HepG2 (cell line): ENCODE measurements around the gene ESF1. TPM values are rescaled to one million over a fixed set of nuclear protein-coding genes. Genes with fewer than 3 reads are reported as not detected.

Experiments used
- ASH2L ChIP-seq: fragments of 300-600, 200-600 bp; sonication (generic); IDR thresholded peaks from 2 replicates; pipeline ENCODE4 v1.7.0; 2017; ENCODE audit warnings: low read depth, mild to moderate bottlenecking, moderate library complexity, mixed read lengths, low read length; ENCODE audit not compliant: insufficient read length
- ATM ChIP-seq: fragments of 450-650 bp; IDR thresholded peaks from 2 replicates; pipeline ENCODE4 v1.7.1; 2017; ENCODE audit warnings: mild to moderate bottlenecking, borderline replicate concordance
- GATA4 ChIP-seq: sonication (generic); IDR thresholded peaks from 2 replicates; pipeline ENCODE4 v1.6.1; 2016; ENCODE audit warnings: antibody characterized with exemption, low read depth, borderline replicate concordance
- HES4 ChIP-seq: sonication (generic); formaldehyde crosslinking; IDR thresholded peaks from 2 replicates; pipeline ENCODE4 v1.9.0; 2021; ENCODE audit warnings: mild to moderate bottlenecking, missing genetic modification reagents, borderline replicate concordance
- HOXA3 ChIP-seq: sonication (generic); formaldehyde crosslinking; IDR thresholded peaks from 2 replicates; pipeline ENCODE4 v1.5.0; 2020; ENCODE audit warnings: missing genetic modification reagents
- HOXD1 ChIP-seq: sonication (generic); formaldehyde crosslinking; IDR thresholded peaks from 2 replicates; pipeline ENCODE4 v1.5.0; 2020; ENCODE audit warnings: missing genetic modification reagents
- KDM3A ChIP-seq: IDR thresholded peaks from 2 replicates; pipeline ENCODE4 v1.6.1; 2018; ENCODE audit warnings: low read depth, missing compliant biosample characterization
- RCOR2 ChIP-seq: IDR thresholded peaks from 2 replicates; pipeline ENCODE4 v1.6.1; 2016; ENCODE audit warnings: missing biosample characterization, missing genetic modification reagents
- TCF12 ChIP-seq, 2 experiments: fragments of 450-650 bp in 1 of 2; sonication (generic) in 1 of 2; formaldehyde crosslinking in 1 of 2; IDR thresholded peaks; 2 replicates each; pipeline versions ENCODE4 v1.6.1 to v1.8.0; 2017 to 2022; ENCODE audit warnings: antibody characterized with exemption in 1 of 2, mild to moderate bottlenecking in 1 of 2, missing genetic modification reagents in 1 of 2, moderate library complexity in 1 of 2
- TSC22D2 ChIP-seq: sonication (generic); formaldehyde crosslinking; IDR thresholded peaks from 2 replicates; pipeline ENCODE4 v1.5.1; 2020; ENCODE audit warnings: missing genetic modification reagents, mild to moderate bottlenecking, borderline replicate concordance
- U2AF1 ChIP-seq: fragments of 200-400 bp; formaldehyde crosslinking; optimal IDR thresholded peaks from 2 replicates; pipeline ENCODE3; 2017; ENCODE audit warnings: mild to moderate bottlenecking, low read depth, low read length
- ZMYM2 ChIP-seq: sonication (generic); formaldehyde crosslinking; IDR thresholded peaks from 2 replicates; pipeline ENCODE4 v1.8.0; 2022; ENCODE audit warnings: mild to moderate bottlenecking, missing genetic modification reagents
- ZNF224 ChIP-seq: sonication (generic); formaldehyde crosslinking; IDR thresholded peaks from 2 replicates; pipeline ENCODE4 v1.5.0; 2020; ENCODE audit warnings: mild to moderate bottlenecking, missing genetic modification reagents
- ZNF24 ChIP-seq: fragments of 450-650 bp; IDR thresholded peaks from 2 replicates; pipeline ENCODE4 v1.6.1; 2017; ENCODE audit warnings: antibody characterized with exemption, mild to moderate bottlenecking
- ZNF33B ChIP-seq: sonication (generic); formaldehyde crosslinking; IDR thresholded peaks from 2 replicates; pipeline ENCODE4 v1.5.1; 2020; ENCODE audit warnings: mild to moderate bottlenecking, missing genetic modification reagents
- ZNF382 ChIP-seq: sonication (generic); formaldehyde crosslinking; IDR thresholded peaks from 2 replicates; pipeline ENCODE4 v1.5.0; 2020; ENCODE audit warnings: missing genetic modification reagents, mild to moderate bottlenecking, borderline replicate concordance
- ZNF713 ChIP-seq: sonication (generic); formaldehyde crosslinking; IDR thresholded peaks from 2 replicates; pipeline ENCODE4 v1.4.0; 2020; ENCODE audit warnings: mild to moderate bottlenecking, missing genetic modification reagents
- ZNF781 ChIP-seq: sonication (generic); formaldehyde crosslinking; IDR thresholded peaks from 2 replicates; pipeline ENCODE4 v1.5.1; 2020; ENCODE audit warnings: borderline replicate concordance, mild to moderate bottlenecking, missing genetic modification reagents; ENCODE audit errors: not compliant biosample characterization
- polyA plus RNA-seq, 8 experiments: library from polyadenylated mRNA; depleted of rRNA in 3 of 8; stranded (reverse) in 7 of 8; unstranded in 1 of 8; fragments of >200 nt; fragmentation: Illumina TruSeq in 4 of 8; extraction: Trizol in 4 of 8; gene quantifications; 2 replicates each; pipeline versions ENCODE4 v1.2.1 to v1.2.3, GENCODE V29; 2011 to 2016; ENCODE audit warnings: low read depth in 4 of 8, missing spikeins in 1 of 8, mixed read lengths in 1 of 8; ENCODE audit not compliant: insufficient read depth in 1 of 8
- total RNA-seq, 5 experiments: library from RNA; depleted of rRNA; stranded (reverse); fragments of >200 nt; fragmentation: Illumina TruSeq; extraction: Trizol; gene quantifications; 2 replicates each; pipeline ENCODE4 v1.2.3, GENCODE V29; 2016; ENCODE audit warnings: low read depth in 1 of 5
- TF ChIP-seq, protein P1 (sequence below): sonication (generic); formaldehyde crosslinking; IDR thresholded peaks from 2 replicates; pipeline ENCODE4 v1.5.0; 2020; ENCODE audit warnings: missing genetic modification reagents, mild to moderate bottlenecking, borderline replicate concordance
- TF ChIP-seq, protein P2 (sequence below): sonication (generic); formaldehyde crosslinking; IDR thresholded peaks from 2 replicates; pipeline ENCODE4 v1.5.0; 2020; ENCODE audit warnings: mild to moderate bottlenecking, missing genetic modification reagents
- TF ChIP-seq, protein P3 (sequence below): sonication (generic); formaldehyde crosslinking; IDR thresholded peaks from 2 replicates; pipeline ENCODE4 v1.4.0; 2020; ENCODE audit warnings: missing genetic modification reagents, borderline replicate concordance

Gene ESF1
- total and polyA plus RNA-seq, 2 of the 13 experiments (the other 11 are each of a cell fraction or from before 2014, with no cell fraction given), result 7.3 to 66.9 TPM

DNA sequence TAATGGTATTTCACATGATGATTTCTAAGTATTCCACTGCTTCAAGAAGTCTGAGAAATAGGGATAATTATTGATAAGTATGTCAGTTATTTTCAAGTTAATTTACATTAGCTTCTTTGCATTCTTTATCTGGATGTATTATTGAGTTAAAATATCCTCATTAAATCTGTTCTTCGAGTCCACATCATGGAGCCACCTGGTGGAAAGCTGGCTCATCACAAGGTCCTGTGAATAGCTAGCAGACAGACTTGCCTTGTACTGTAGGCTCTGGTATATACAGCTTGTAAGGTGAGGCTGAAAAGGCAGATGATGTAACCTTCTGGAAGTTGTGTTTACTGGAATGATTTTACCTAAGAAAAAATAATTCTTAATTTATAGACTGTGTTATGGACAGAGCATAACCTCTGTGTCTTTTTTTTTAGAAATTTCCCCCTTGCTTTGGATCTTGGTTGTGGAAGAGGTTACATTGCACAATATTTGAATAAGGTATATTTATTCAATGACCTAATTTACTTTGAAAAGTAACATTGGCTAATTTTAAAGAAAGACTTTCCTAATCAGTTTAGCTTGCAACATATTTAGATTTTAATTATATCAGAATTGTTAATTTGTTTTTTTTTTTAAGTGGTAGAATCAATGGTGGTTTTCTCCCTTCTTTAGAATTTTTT lies 3.6 kb upstream of the ESF1 start (continued):
- TF ChIP-seq, protein P1, sequence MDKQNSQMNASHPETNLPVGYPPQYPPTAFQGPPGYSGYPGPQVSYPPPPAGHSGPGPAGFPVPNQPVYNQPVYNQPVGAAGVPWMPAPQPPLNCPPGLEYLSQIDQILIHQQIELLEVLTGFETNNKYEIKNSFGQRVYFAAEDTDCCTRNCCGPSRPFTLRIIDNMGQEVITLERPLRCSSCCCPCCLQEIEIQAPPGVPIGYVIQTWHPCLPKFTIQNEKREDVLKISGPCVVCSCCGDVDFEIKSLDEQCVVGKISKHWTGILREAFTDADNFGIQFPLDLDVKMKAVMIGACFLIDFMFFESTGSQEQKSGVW (CRISPR knock-in tag), result no peak
- no peak for TF ChIP-seq KDM3A
- no peak for TF ChIP-seq ZNF781 (CRISPR knock-in tag)
- TF ChIP-seq HOXA3 (CRISPR knock-in tag), result no peak
- TF ChIP-seq HES4, result no peak
- no peak for TF ChIP-seq ZNF713 (CRISPR knock-in tag)
- no peak for TF ChIP-seq ZNF224 (CRISPR knock-in tag)
- TF ChIP-seq ATM, result no peak
- TF ChIP-seq ZNF33B (CRISPR knock-in tag), result no peak
- no peak for TF ChIP-seq ZMYM2 (CRISPR knock-in tag)
- TF ChIP-seq, protein P2, sequence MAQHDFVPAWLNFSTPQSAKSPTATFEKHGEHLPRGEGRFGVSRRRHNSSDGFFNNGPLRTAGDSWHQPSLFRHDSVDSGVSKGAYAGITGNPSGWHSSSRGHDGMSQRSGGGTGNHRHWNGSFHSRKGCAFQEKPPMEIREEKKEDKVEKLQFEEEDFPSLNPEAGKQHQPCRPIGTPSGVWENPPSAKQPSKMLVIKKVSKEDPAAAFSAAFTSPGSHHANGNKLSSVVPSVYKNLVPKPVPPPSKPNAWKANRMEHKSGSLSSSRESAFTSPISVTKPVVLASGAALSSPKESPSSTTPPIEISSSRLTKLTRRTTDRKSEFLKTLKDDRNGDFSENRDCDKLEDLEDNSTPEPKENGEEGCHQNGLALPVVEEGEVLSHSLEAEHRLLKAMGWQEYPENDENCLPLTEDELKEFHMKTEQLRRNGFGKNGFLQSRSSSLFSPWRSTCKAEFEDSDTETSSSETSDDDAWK (CRISPR knock-in tag), result no peak
- TF ChIP-seq GATA4, result no peak
- no peak for TF ChIP-seq U2AF1
- TF ChIP-seq RCOR2 (CRISPR knock-in tag), result no peak
- no peak for TF ChIP-seq HOXD1 (CRISPR knock-in tag)
- no peak for TF ChIP-seq ZNF382
- TF ChIP-seq, protein P3, sequence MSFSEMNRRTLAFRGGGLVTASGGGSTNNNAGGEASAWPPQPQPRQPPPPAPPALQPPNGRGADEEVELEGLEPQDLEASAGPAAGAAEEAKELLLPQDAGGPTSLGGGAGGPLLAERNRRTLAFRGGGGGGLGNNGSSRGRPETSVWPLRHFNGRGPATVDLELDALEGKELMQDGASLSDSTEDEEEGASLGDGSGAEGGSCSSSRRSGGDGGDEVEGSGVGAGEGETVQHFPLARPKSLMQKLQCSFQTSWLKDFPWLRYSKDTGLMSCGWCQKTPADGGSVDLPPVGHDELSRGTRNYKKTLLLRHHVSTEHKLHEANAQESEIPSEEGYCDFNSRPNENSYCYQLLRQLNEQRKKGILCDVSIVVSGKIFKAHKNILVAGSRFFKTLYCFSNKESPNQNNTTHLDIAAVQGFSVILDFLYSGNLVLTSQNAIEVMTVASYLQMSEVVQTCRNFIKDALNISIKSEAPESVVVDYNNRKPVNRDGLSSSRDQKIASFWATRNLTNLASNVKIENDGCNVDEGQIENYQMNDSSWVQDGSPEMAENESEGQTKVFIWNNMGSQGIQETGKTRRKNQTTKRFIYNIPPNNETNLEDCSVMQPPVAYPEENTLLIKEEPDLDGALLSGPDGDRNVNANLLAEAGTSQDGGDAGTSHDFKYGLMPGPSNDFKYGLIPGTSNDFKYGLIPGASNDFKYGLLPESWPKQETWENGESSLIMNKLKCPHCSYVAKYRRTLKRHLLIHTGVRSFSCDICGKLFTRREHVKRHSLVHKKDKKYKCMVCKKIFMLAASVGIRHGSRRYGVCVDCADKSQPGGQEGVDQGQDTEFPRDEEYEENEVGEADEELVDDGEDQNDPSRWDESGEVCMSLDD, result no peak
- no peak for TF ChIP-seq ZNF24
- TF ChIP-seq ASH2L, result no peak
- TF ChIP-seq TSC22D2 (CRISPR knock-in tag), result no peak
- no peak for TF ChIP-seq TCF12 (IDR thresholded peaks at IDR 0.05)
- no peak for TF ChIP-seq TCF12 (CRISPR knock-in tag; IDR thresholded peaks at IDR 0.05)
